HepG2 (cell line): ENCODE data around the gene LUC7L. TPM values are rescaled to one million over a fixed set of nuclear protein-coding genes. Genes with fewer than 3 reads are reported as not detected.
A peak's percentile ranks its signal among the peaks of the same experiment; 100 is the strongest.

Experiments used
- CHCHD3 ChIP-seq: sonication (generic); formaldehyde crosslinking; IDR thresholded peaks from 2 replicates; pipeline ENCODE4 v1.8.0; 2022; ENCODE audit warnings: mild to moderate bottlenecking, missing genetic modification reagents, moderate library complexity
- PCBP1 ChIP-seq: fragments of 200-400 bp; formaldehyde crosslinking; IDR thresholded peaks from 2 replicates; pipeline ENCODE4 v1.6.1; 2017; ENCODE audit warnings: mild to moderate bottlenecking, low read depth, low read length, borderline replicate concordance
- SIN3A ChIP-seq: IDR thresholded peaks from 2 replicates; pipeline ENCODE4 v1.6.1; 2011; ENCODE audit warnings: low read depth, mild to moderate bottlenecking, control low read depth, low read length, borderline replicate concordance
- SRSF9 ChIP-seq: fragments of 200-400 bp; formaldehyde crosslinking; IDR thresholded peaks from 2 replicates; pipeline ENCODE4 v1.6.1; 2018; ENCODE audit warnings: borderline replicate concordance, mild to moderate bottlenecking, low read depth, low read length; ENCODE audit not compliant: insufficient read depth, poor library complexity, severe bottlenecking
- ZC3H4 ChIP-seq: sonication (generic); formaldehyde crosslinking; IDR thresholded peaks from 2 replicates; pipeline ENCODE4 v1.4.0; 2020; ENCODE audit warnings: missing genetic modification reagents, borderline replicate concordance
- ZFAT ChIP-seq: sonication (generic); formaldehyde crosslinking; conservative IDR thresholded peaks from 2 replicates; pipeline ENCODE4 v1.8.1; 2023; ENCODE audit warnings: missing genetic modification reagents, inconsistent platforms
- ZNF143 ChIP-seq: sonication (generic); formaldehyde crosslinking; IDR thresholded peaks from 2 replicates; pipeline ENCODE4 v1.4.0; 2020; ENCODE audit warnings: missing genetic modification reagents
- ZNF205 ChIP-seq: IDR thresholded peaks from 2 replicates; pipeline ENCODE4 v1.6.1; 2018; ENCODE audit warnings: missing biosample characterization, missing genetic modification reagents
- ZNF337 ChIP-seq: sonication (generic); formaldehyde crosslinking; IDR thresholded peaks from 2 replicates; pipeline ENCODE4 v1.5.1; 2020; ENCODE audit warnings: missing genetic modification reagents, low read depth, mild to moderate bottlenecking, borderline replicate concordance
- ZNF558 ChIP-seq: sonication (generic); formaldehyde crosslinking; IDR thresholded peaks from 2 replicates; pipeline ENCODE4 v1.9.0; 2022; ENCODE audit warnings: mild to moderate bottlenecking, missing genetic modification reagents, borderline replicate concordance
- ZNF563 ChIP-seq: sonication (generic); formaldehyde crosslinking; IDR thresholded peaks from 2 replicates; pipeline ENCODE4 v1.8.0; 2022; ENCODE audit warnings: mild to moderate bottlenecking, moderate library complexity, missing genetic modification reagents
- ZNF607 ChIP-seq: sonication (generic); formaldehyde crosslinking; IDR thresholded peaks from 2 replicates; pipeline ENCODE4 v1.5.1; 2020; ENCODE audit warnings: missing genetic modification reagents, mild to moderate bottlenecking, borderline replicate concordance
- ZNF709 ChIP-seq: sonication (generic); formaldehyde crosslinking; IDR thresholded peaks from 2 replicates; pipeline ENCODE4 v1.5.0; 2020; ENCODE audit warnings: mild to moderate bottlenecking, missing genetic modification reagents
- ZNF879 ChIP-seq: sonication (generic); formaldehyde crosslinking; IDR thresholded peaks from 2 replicates; pipeline ENCODE4 v1.8.1; 2023; ENCODE audit warnings: missing genetic modification reagents
- polyA plus RNA-seq, 8 experiments: library from polyadenylated mRNA; depleted of rRNA in 3 of 8; stranded (reverse) in 7 of 8; unstranded in 1 of 8; fragments of >200 nt; fragmentation: Illumina TruSeq in 4 of 8; extraction: Trizol in 4 of 8; gene quantifications; 2 replicates each; pipeline versions ENCODE4 v1.2.1 to v1.2.3, GENCODE V29; 2011 to 2016; ENCODE audit warnings: low read depth in 4 of 8, missing spikeins in 1 of 8, mixed read lengths in 1 of 8; ENCODE audit not compliant: insufficient read depth in 1 of 8
- total RNA-seq, 5 experiments: library from RNA; depleted of rRNA; stranded (reverse); fragments of >200 nt; fragmentation: Illumina TruSeq; extraction: Trizol; gene quantifications; 2 replicates each; pipeline ENCODE4 v1.2.3, GENCODE V29; 2016; ENCODE audit warnings: low read depth in 1 of 5
- TF ChIP-seq, protein P1 (sequence below): sonication (generic); formaldehyde crosslinking; IDR thresholded peaks from 2 replicates; pipeline ENCODE4 v1.8.0; 2022; ENCODE audit warnings: mild to moderate bottlenecking, missing genetic modification reagents, moderate library complexity
- TF ChIP-seq, protein P2 (sequence below): sonication (generic); formaldehyde crosslinking; conservative IDR thresholded peaks from 2 replicates; pipeline ENCODE4 v1.4.0; 2020; ENCODE audit warnings: missing genetic modification reagents
- TF ChIP-seq, protein P3 (sequence below): sonication (generic); formaldehyde crosslinking; IDR thresholded peaks from 2 replicates; pipeline ENCODE4 v1.4.0; 2020; ENCODE audit warnings: mild to moderate bottlenecking, low read depth, missing genetic modification reagents
- TF ChIP-seq, protein P4 (sequence below): sonication (generic); formaldehyde crosslinking; IDR thresholded peaks from 2 replicates; pipeline ENCODE4 v1.8.0; 2022; ENCODE audit warnings: mild to moderate bottlenecking, missing genetic modification reagents; ENCODE audit not compliant: insufficient replicate concordance
- TF ChIP-seq, protein P5 (sequence below): sonication (generic); formaldehyde crosslinking; IDR thresholded peaks from 2 replicates; pipeline ENCODE4 v1.8.1; 2023; ENCODE audit warnings: missing genetic modification reagents, inconsistent platforms, borderline replicate concordance
- TF ChIP-seq, protein P6 (sequence below): sonication (generic); formaldehyde crosslinking; IDR thresholded peaks from 2 replicates; pipeline ENCODE4 v1.8.0; 2022; ENCODE audit warnings: missing genetic modification reagents, low read depth, mild to moderate bottlenecking, borderline replicate concordance

The LUC7L gene
- total and polyA plus RNA-seq, 2 of the 13 experiments (the other 11 are each of a cell fraction or from before 2014, with no cell fraction given), result 48.7 to 56.9 TPM

DNA sequence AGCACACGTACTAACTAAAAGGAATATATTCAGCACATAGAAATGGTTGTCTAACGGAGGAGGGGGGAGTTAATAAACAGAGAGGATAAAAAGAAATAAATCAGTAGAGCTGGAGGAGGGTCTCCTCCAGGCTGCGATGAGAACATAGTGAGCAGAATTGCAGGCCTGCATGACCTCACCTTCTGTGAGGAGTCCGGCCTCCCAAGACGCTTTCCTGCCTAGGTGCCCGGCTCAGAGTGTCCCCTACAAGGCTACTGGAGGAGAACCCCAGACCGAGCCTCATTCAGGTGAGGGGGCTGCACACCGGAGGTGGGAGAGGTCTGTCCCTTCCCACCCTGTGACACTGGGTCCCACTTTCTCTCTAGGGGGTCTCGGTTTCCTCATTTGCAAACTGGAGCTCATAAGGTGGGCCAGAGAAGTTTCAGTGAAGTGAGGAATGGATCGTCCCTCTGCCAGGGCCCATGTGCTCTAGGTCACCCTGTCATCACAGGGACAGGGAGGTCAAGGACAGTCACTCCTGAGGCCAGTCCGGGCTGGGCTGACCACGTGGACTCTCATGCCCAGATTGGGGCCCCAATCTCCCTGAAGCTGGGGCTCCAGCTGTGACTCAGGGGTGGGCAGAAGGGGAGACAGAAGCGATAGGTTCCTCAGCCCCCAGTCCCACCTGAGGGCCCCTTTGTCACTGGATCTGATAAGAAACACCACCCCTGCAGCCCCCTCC, 66.8 kb downstream of the LUC7L start (continued):
- TF ChIP-seq ZNF558 (CRISPR knock-in tag), result no peak
- TF ChIP-seq ZNF607 (CRISPR knock-in tag), result no peak
- TF ChIP-seq ZNF205 (CRISPR knock-in tag), result no peak
- TF ChIP-seq, protein P1, sequence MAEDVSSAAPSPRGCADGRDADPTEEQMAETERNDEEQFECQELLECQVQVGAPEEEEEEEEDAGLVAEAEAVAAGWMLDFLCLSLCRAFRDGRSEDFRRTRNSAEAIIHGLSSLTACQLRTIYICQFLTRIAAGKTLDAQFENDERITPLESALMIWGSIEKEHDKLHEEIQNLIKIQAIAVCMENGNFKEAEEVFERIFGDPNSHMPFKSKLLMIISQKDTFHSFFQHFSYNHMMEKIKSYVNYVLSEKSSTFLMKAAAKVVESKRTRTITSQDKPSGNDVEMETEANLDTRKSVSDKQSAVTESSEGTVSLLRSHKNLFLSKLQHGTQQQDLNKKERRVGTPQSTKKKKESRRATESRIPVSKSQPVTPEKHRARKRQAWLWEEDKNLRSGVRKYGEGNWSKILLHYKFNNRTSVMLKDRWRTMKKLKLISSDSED (CRISPR knock-in tag), result no peak
- TF ChIP-seq ZFAT (CRISPR knock-in tag), result no peak
- no peak for TF ChIP-seq SRSF9
- TF ChIP-seq ZNF337 (CRISPR knock-in tag), result no peak
- TF ChIP-seq CHCHD3 (CRISPR knock-in tag), result no peak
- TF ChIP-seq ZNF563, result no peak
- no peak for TF ChIP-seq ZC3H4 (CRISPR knock-in tag)
- peak; percentile 51; the same call in 1 of the 2 replicates for TF ChIP-seq SIN3A
- TF ChIP-seq, protein P2, sequence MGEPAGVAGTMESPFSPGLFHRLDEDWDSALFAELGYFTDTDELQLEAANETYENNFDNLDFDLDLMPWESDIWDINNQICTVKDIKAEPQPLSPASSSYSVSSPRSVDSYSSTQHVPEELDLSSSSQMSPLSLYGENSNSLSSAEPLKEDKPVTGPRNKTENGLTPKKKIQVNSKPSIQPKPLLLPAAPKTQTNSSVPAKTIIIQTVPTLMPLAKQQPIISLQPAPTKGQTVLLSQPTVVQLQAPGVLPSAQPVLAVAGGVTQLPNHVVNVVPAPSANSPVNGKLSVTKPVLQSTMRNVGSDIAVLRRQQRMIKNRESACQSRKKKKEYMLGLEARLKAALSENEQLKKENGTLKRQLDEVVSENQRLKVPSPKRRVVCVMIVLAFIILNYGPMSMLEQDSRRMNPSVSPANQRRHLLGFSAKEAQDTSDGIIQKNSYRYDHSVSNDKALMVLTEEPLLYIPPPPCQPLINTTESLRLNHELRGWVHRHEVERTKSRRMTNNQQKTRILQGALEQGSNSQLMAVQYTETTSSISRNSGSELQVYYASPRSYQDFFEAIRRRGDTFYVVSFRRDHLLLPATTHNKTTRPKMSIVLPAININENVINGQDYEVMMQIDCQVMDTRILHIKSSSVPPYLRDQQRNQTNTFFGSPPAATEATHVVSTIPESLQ (CRISPR knock-in tag), result no peak
- TF ChIP-seq ZNF879 (CRISPR knock-in tag), result no peak
- TF ChIP-seq, protein P3, sequence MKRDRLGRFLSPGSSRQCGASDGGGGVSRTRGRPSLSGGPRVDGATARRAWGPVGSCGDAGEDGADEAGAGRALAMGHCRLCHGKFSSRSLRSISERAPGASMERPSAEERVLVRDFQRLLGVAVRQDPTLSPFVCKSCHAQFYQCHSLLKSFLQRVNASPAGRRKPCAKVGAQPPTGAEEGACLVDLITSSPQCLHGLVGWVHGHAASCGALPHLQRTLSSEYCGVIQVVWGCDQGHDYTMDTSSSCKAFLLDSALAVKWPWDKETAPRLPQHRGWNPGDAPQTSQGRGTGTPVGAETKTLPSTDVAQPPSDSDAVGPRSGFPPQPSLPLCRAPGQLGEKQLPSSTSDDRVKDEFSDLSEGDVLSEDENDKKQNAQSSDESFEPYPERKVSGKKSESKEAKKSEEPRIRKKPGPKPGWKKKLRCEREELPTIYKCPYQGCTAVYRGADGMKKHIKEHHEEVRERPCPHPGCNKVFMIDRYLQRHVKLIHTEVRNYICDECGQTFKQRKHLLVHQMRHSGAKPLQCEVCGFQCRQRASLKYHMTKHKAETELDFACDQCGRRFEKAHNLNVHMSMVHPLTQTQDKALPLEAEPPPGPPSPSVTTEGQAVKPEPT, result no peak
- 0 out of 2 replicates have a peak, but pooled peaks have one; percentile 33 for TF ChIP-seq ZNF709 (CRISPR knock-in tag)
- TF ChIP-seq, protein P4, sequence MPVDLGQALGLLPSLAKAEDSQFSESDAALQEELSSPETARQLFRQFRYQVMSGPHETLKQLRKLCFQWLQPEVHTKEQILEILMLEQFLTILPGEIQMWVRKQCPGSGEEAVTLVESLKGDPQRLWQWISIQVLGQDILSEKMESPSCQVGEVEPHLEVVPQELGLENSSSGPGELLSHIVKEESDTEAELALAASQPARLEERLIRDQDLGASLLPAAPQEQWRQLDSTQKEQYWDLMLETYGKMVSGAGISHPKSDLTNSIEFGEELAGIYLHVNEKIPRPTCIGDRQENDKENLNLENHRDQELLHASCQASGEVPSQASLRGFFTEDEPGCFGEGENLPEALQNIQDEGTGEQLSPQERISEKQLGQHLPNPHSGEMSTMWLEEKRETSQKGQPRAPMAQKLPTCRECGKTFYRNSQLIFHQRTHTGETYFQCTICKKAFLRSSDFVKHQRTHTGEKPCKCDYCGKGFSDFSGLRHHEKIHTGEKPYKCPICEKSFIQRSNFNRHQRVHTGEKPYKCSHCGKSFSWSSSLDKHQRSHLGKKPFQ (CRISPR knock-in tag), result no peak
- TF ChIP-seq, protein P5, sequence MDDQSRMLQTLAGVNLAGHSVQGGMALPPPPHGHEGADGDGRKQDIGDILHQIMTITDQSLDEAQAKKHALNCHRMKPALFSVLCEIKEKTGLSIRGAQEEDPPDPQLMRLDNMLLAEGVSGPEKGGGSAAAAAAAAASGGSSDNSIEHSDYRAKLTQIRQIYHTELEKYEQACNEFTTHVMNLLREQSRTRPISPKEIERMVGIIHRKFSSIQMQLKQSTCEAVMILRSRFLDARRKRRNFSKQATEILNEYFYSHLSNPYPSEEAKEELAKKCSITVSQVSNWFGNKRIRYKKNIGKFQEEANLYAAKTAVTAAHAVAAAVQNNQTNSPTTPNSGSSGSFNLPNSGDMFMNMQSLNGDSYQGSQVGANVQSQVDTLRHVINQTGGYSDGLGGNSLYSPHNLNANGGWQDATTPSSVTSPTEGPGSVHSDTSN (CRISPR knock-in tag), result no peak
- TF ChIP-seq, protein P6, sequence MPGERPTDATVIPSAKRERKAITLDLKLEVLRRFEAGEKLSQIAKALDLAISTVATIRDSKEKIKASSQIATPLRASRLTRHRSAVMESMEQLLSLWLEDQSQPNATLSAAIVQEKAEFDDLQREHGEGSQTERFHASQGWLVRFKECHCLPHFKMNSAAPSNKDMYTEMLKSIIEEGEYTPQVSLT (CRISPR knock-in tag), result no peak
- no peak for TF ChIP-seq PCBP1
- no peak for TF ChIP-seq ZNF143
